ENCODE data around the gene USP9X. TPM values are rescaled to one million over a fixed set of nuclear protein-coding genes. Genes with fewer than 3 reads are reported as not detected.

USP9X gene
- total and polyA plus RNA-seq, 9 of the 15 experiments (the other 6 are each of a cell fraction or from before 2014, with no cell fraction given) = 10.9 to 47.8 (median 29.5) TPM

GRCh38 chrX:41275661-41276609 is 190.7 kb downstream of the USP9X start (continued):
- TF ChIP-seq E2F4 (CRISPR knock-in tag; IDR thresholded peaks at IDR 0.05; ENCODE audit: low read depth) (no peak), AFF4 (CRISPR knock-in tag; IDR thresholded peaks at IDR 0.05) (no peak), MECOM (CRISPR knock-in tag; IDR thresholded peaks at IDR 0.05) (no peak), YY1 (IDR thresholded peaks at IDR 0.05; ENCODE audit: borderline replicate concordance in 1 of 3, control insufficient read depth in 1 of 3, extremely low read depth in 1 of 3, insufficient read depth in 3 of 3, insufficient read length in 1 of 3, insufficient replicate concordance in 2 of 3, low read depth in 1 of 3, low read length in 2 of 3) (peak in 1 of 3 experiments; percentile 26), KLF6 (CRISPR knock-in tag; IDR thresholded peaks at IDR 0.05; ENCODE audit: borderline replicate concordance) (no peak), ARID3B (CRISPR knock-in tag; IDR thresholded peaks at IDR 0.05; ENCODE audit: borderline replicate concordance) (no peak), ZNF583 (CRISPR knock-in tag; IDR thresholded peaks at IDR 0.05) (no peak), MAZ (CRISPR knock-in tag; conservative IDR thresholded peaks at IDR 0.05 in 1 of 2, IDR thresholded peaks at IDR 0.05 in 1 of 2) (0 out of 4 replicates have a peak, but pooled peaks of 1 of the 2 experiments have one; percentile 19), POLR2AphosphoS5 (IDR thresholded peaks at IDR 0.05; ENCODE audit: control insufficient read depth, insufficient read depth, low read depth, low read length) (no peak), KLF1 (tag; IDR thresholded peaks at IDR 0.05) (no peak), RBM34 (IDR thresholded peaks at IDR 0.05; ENCODE audit: borderline replicate concordance, insufficient read depth, low read length) (no peak), ZNF668 (CRISPR knock-in tag; IDR thresholded peaks at IDR 0.05) (no peak), OTX1 (CRISPR knock-in tag; IDR thresholded peaks at IDR 0.05) (no peak), ZNF41 (CRISPR knock-in tag; conservative IDR thresholded peaks at IDR 0.05) (no peak), E2F5 (CRISPR knock-in tag; IDR thresholded peaks at IDR 0.05) (no peak), GABPA (tag; conservative IDR thresholded peaks at IDR 0.05; ENCODE audit: low read depth) (no peak)
